H9 (cell line): Measurements from ENCODE around the gene CLTCL1. TPM values are rescaled to one million over a fixed set of nuclear protein-coding genes. Genes with fewer than 3 reads are reported as not detected.

Experiments used
- DNase-seq: peaks from one replicate; pipeline ENCODE4 v3.0.0-alpha.2; 2017
- H2AFZ ChIP-seq: one replicate; pipeline ENCODE4 v1.6.1; 2013; ENCODE audit warnings: mild to moderate bottlenecking, low read length, control low read depth, moderate library complexity
- H2AK5ac ChIP-seq: 2 replicates; pipeline ENCODE4 v1.6.1; 2013; ENCODE audit warnings: low read length, control low read depth, mixed read lengths; ENCODE audit not compliant: insufficient read length
- H2BK120ac ChIP-seq: one replicate; pipeline ENCODE4 v1.6.1; 2013; ENCODE audit warnings: low read depth, mild to moderate bottlenecking, low read length, control low read depth, inconsistent platforms; ENCODE audit not compliant: poor library complexity, severe bottlenecking
- H2BK12ac ChIP-seq: 2 replicates; pipeline ENCODE4 v1.6.1; 2013; ENCODE audit warnings: low read length, control low read depth, mixed read lengths, low read depth; ENCODE audit not compliant: insufficient read length
- H2BK15ac ChIP-seq: 2 replicates; pipeline ENCODE4 v1.6.1; 2013; ENCODE audit warnings: low read depth, low read length, control low read depth
- H2BK20ac ChIP-seq: one replicate; pipeline ENCODE4 v1.6.1; 2013; ENCODE audit warnings: low read depth, mild to moderate bottlenecking, low read length, control low read depth, inconsistent platforms; ENCODE audit not compliant: poor library complexity, severe bottlenecking
- H2BK5ac ChIP-seq: 2 replicates; pipeline ENCODE4 v1.6.1; 2013; ENCODE audit warnings: low read length, control low read depth, mixed read lengths; ENCODE audit not compliant: insufficient read length
- H3K14ac ChIP-seq: 2 replicates; pipeline ENCODE4 v1.6.1; 2013; ENCODE audit warnings: low read length, control low read depth; ENCODE audit not compliant: insufficient read depth
- H3K18ac ChIP-seq: 2 replicates; pipeline ENCODE4 v1.6.1; 2013; ENCODE audit warnings: low read depth, mild to moderate bottlenecking, mixed read lengths, low read length, control low read depth; ENCODE audit not compliant: insufficient read length
- H3K23ac ChIP-seq: 2 replicates; pipeline ENCODE4 v1.6.1; 2013; ENCODE audit warnings: low read length, control low read depth, mixed read lengths, low read depth; ENCODE audit not compliant: insufficient read length
- H3K23me2 ChIP-seq: 2 replicates; pipeline ENCODE4 v1.6.1; 2013; ENCODE audit warnings: low read depth, mild to moderate bottlenecking, mixed read lengths, low read length, control low read depth; ENCODE audit not compliant: insufficient read length, poor library complexity, severe bottlenecking
- H3K27ac ChIP-seq: 2 replicates; pipeline ENCODE4 v1.5.1; 2013; ENCODE audit warnings: low read length, control low read depth, mixed read lengths, low read depth; ENCODE audit not compliant: insufficient read length
- H3K27me3 ChIP-seq: 2 replicates; pipeline ENCODE4 v1.6.1; 2013; ENCODE audit warnings: low read length, control low read depth, inconsistent platforms; ENCODE audit not compliant: insufficient read depth
- H3K4ac ChIP-seq: 2 replicates; pipeline ENCODE4 v1.6.1; 2013; ENCODE audit warnings: low read depth, mild to moderate bottlenecking, control low read depth, inconsistent platforms, low read length, moderate library complexity
- H3K4me1 ChIP-seq: 2 replicates; pipeline ENCODE4 v1.6.1; 2013; ENCODE audit warnings: low read length, control low read depth, inconsistent platforms; ENCODE audit not compliant: insufficient read depth
- H3K4me2 ChIP-seq: 2 replicates; pipeline ENCODE4 v1.6.1; 2013; ENCODE audit warnings: low read length, control low read depth, mixed read lengths; ENCODE audit not compliant: insufficient read length, insufficient read depth
- H3K56ac ChIP-seq: 2 replicates; pipeline ENCODE4 v1.6.1; 2013; ENCODE audit warnings: low read depth, mild to moderate bottlenecking, mixed read lengths, low read length, control low read depth; ENCODE audit not compliant: insufficient read length
- H3K79me1 ChIP-seq: 2 replicates; pipeline ENCODE4 v1.6.1; 2013; ENCODE audit warnings: low read depth, mild to moderate bottlenecking, moderate library complexity, low read length, control low read depth, inconsistent platforms; ENCODE audit not compliant: insufficient read depth, poor library complexity, severe bottlenecking
- H3K79me2 ChIP-seq: 2 replicates; pipeline ENCODE4 v1.6.1; 2013; ENCODE audit warnings: low read length, control low read depth, inconsistent platforms; ENCODE audit not compliant: insufficient read depth
- H3K9ac ChIP-seq: 2 replicates; pipeline ENCODE4 v1.6.1; 2013; ENCODE audit warnings: low read length, control low read depth, mixed read lengths; ENCODE audit not compliant: insufficient read length; ENCODE audit errors: extremely low read depth
- H3K9me3 ChIP-seq: one replicate; pipeline ENCODE4 v1.6.1; 2013; ENCODE audit warnings: low read depth, low read length, inconsistent platforms; ENCODE audit not compliant: control insufficient read depth
- H3T11ph ChIP-seq: one replicate; pipeline ENCODE4 v1.6.1; 2013; ENCODE audit warnings: mild to moderate bottlenecking, low read length, control low read depth, inconsistent platforms
- H4K20me1 ChIP-seq: one replicate; pipeline ENCODE4 v1.6.1; 2013; ENCODE audit not compliant: control insufficient read depth, insufficient read length, insufficient read depth
- H4K5ac ChIP-seq: 2 replicates; pipeline ENCODE4 v1.6.1; 2013; ENCODE audit warnings: low read depth, mild to moderate bottlenecking, mixed read lengths, low read length, control low read depth; ENCODE audit not compliant: insufficient read length
- H4K8ac ChIP-seq: replicated peaks from 2 replicates; pipeline ENCODE4 v1.6.1; 2013; ENCODE audit warnings: low read length, control low read depth, mixed read lengths, low read depth; ENCODE audit not compliant: insufficient read length
- H4K91ac ChIP-seq: 2 replicates; pipeline ENCODE4 v1.6.1; 2013; ENCODE audit warnings: low read depth, mild to moderate bottlenecking, moderate library complexity, mixed read lengths, low read length, control low read depth; ENCODE audit not compliant: insufficient read length
- H3K27ac Mint-ChIP-seq, 3 experiments: 2 replicates in 2 of 3; 3 replicates in 1 of 3; pipeline ENCODE4 v1.8.0; 2020 to 2021; ENCODE audit warnings: mixed read lengths in 3 of 3, mild to moderate bottlenecking in 1 of 3, moderate library complexity in 1 of 3
- H3K27me3 Mint-ChIP-seq: 2 replicates; pipeline ENCODE4 v1.8.0; 2021; ENCODE audit warnings: low read depth, mild to moderate bottlenecking, moderate library complexity, mixed read lengths
- H3K36me3 Mint-ChIP-seq, 3 experiments: 2 replicates in 2 of 3; 3 replicates in 1 of 3; pipeline ENCODE4 v1.8.0; 2020 to 2021; ENCODE audit warnings: low read depth in 3 of 3, mixed read lengths in 3 of 3; ENCODE audit not compliant: insufficient read depth in 1 of 3
- H3K4me1 Mint-ChIP-seq, 2 experiments: 2 replicates each; pipeline ENCODE4 v1.8.0; 2020; ENCODE audit warnings: mixed read lengths in 2 of 2
- H3K4me3 Mint-ChIP-seq, 2 experiments: 2 replicates in 1 of 2; 3 replicates in 1 of 2; pipeline ENCODE4 v1.8.0; 2020 to 2021; ENCODE audit warnings: mild to moderate bottlenecking in 2 of 2, mixed read lengths in 2 of 2, moderate library complexity in 1 of 2
- H3K9me3 Mint-ChIP-seq, 2 experiments: 2 replicates in 1 of 2; 3 replicates in 1 of 2; pipeline ENCODE4 v1.8.0; 2020; ENCODE audit warnings: mild to moderate bottlenecking in 2 of 2, mixed read lengths in 2 of 2, moderate library complexity in 1 of 2
- CTCF ChIP-seq: fragments of 200-600 bp; sonication (generic); conservative IDR thresholded peaks from 3 replicates; pipeline ENCODE4 v1.8.0; 2021; ENCODE audit warnings: antibody characterized with exemption, mild to moderate bottlenecking
- WGBS: extraction: QIAGEN DNeasy Blood & Tissue Kit; methylation state at CpG from one replicate; pipeline ENCODE4 v1.1.7; 2013; ENCODE audit warnings: missing lambda C conversion rate, low lambda C conversion rate, mixed read lengths; ENCODE audit not compliant: insufficient read length; ENCODE audit errors: extremely low coverage; 5-methylcytosine and 5-hydroxymethylcytosine counted together
- total RNA-seq: library from RNA; stranded (reverse); gene quantifications from 2 replicates; pipeline ENCODE4 v1.2.1, GENCODE V29; 2021

Gene CLTCL1
- total RNA-seq, 1 experiment from 2014 or later: 11.1 TPM

- H2BK12ac ChIP-seq: no peak overlapping the region
- no peak overlapping the region for H3T11ph ChIP-seq
- peaks cover 15% of the 10 kb centered on the region for H3K23me2 ChIP-seq
- no peak overlapping the region for H3K56ac ChIP-seq
- H4K8ac ChIP-seq: no peak overlapping the region
- no peak overlapping the region for H3K23ac ChIP-seq
- TF ChIP-seq CTCF: peak; percentile 34
- Mint-ChIP-seq H3K27ac (no peak overlapping the region), H3K27me3 (peaks cover 72% of the 10 kb centered on the region), H3K4me3 (peak overlapping the region; percentile 8 to 18; a peak in 2 of 5 replicates), H3K4me1 (peaks cover 24 to 36% of the 10 kb centered on the region in 2 experiments), H3K36me3 (peaks cover 0 to 7% (median 4%) of the 10 kb centered on the region in 3 experiments; a peak in 3 of 7 replicates), H3K9me3 (no peaks in the 10 kb centered on the region)
- no peak overlapping the region for H2AK5ac ChIP-seq
- H3K9me3 ChIP-seq: no peaks in the 10 kb centered on the region
- no peak overlapping the region for H2BK20ac ChIP-seq
- H2BK5ac ChIP-seq: no peak overlapping the region
- H3K18ac ChIP-seq: no peak overlapping the region
- H3K27ac ChIP-seq: no peak overlapping the region
- no CpG with 5 or more reads among the region's 17 CpGs for whole genome bisulfite sequencing
- H2BK15ac ChIP-seq: no peak overlapping the region
- H3K79me2 ChIP-seq: peaks cover 10% of the 10 kb centered on the region; the same call in 1 of the 2 replicates
- H3K4me1 ChIP-seq: no peaks in the 10 kb centered on the region; the same call in 1 of the 2 replicates
- no peak overlapping the region for H4K5ac ChIP-seq
- H3K4me2 ChIP-seq: no peak overlapping the region
- H3K27me3 ChIP-seq: peaks cover 4% of the 10 kb centered on the region; the same call in 1 of the 2 replicates
- H3K14ac ChIP-seq: no peak overlapping the region
- H4K20me1 ChIP-seq: no peaks in the 10 kb centered on the region
- H3K9ac ChIP-seq: no peak overlapping the region
- no peak overlapping the region for H2BK120ac ChIP-seq
- H2AFZ ChIP-seq: no peak overlapping the region
- peaks cover 6% of the 10 kb centered on the region for H3K79me1 ChIP-seq
- H3K4ac ChIP-seq: no peak overlapping the region
- no peak overlapping the region for H4K91ac ChIP-seq
- peak; percentile 42 for DNase-seq
Measured at GRCh38 chr22:19168088-19168890, 123.2 kb downstream of the CLTCL1 start.
